H1 (cell line): Measurements from ENCODE around the gene MACC1. TPM values are rescaled to one million over a fixed set of nuclear protein-coding genes. Genes with fewer than 3 reads are reported as not detected.

Experiments used
- CTCF ChIA-PET: fragments of 300-600 bp; sonication (Branson Sonifier 250); formaldehyde crosslinking; loops from one replicate; lab custom pipeline; 2021; ENCODE audit not compliant: partially characterized antibody; lab: Charles Lee
- POLR2A ChIA-PET: fragments of 300-600 bp; sonication (Branson Sonifier 250); formaldehyde crosslinking; loops from one replicate; lab custom pipeline; 2021; ENCODE audit warnings: inconsistent platforms; ENCODE audit not compliant: partially characterized antibody; lab: Charles Lee
- DNase-seq, 2 experiments: peaks; one replicate each; pipeline versions ENCODE4 v3.0.0 to v3.0.0-alpha.2; 2010 to 2022; ENCODE audit warnings: low spot score in 2 of 2, low read depth in 1 of 2, mixed read lengths in 1 of 2
- FAIRE-seq: peaks from 2 replicates; lab custom pipeline; 2011; peaks lifted over from hg19 to GRCh38; lab: Jason Lieb, UNC
- H2AFZ ChIP-seq: 2 replicates; pipeline ENCODE4 v1.8.1; 2012; ENCODE audit warnings: low read length, inconsistent platforms
- H2AK5ac ChIP-seq: 2 replicates; pipeline ENCODE4 v1.6.1; 2013; ENCODE audit warnings: low read depth, low read length
- H2BK120ac ChIP-seq: replicated peaks from 2 replicates; pipeline ENCODE3; 2013; ENCODE audit warnings: low read depth, low read length, inconsistent platforms
- H2BK12ac ChIP-seq: 2 replicates; pipeline ENCODE4 v1.6.1; 2013; ENCODE audit warnings: low read depth, low read length
- H2BK15ac ChIP-seq: 2 replicates; pipeline ENCODE4 v1.6.1; 2013; ENCODE audit warnings: low read length
- H2BK20ac ChIP-seq: 2 replicates; pipeline ENCODE4 v1.6.1; 2013; ENCODE audit warnings: low read length
- H2BK5ac ChIP-seq: 2 replicates; pipeline ENCODE4 v1.6.1; 2013; ENCODE audit warnings: low read depth, low read length
- H3K14ac ChIP-seq: 2 replicates; pipeline ENCODE4 v1.6.1; 2013; ENCODE audit warnings: inconsistent platforms; ENCODE audit not compliant: insufficient read length
- H3K18ac ChIP-seq: 2 replicates; pipeline ENCODE4 v1.6.1; 2013; ENCODE audit warnings: low read length; ENCODE audit errors: extremely low read depth
- H3K23ac ChIP-seq: 2 replicates; pipeline ENCODE4 v1.6.1; 2013; ENCODE audit warnings: inconsistent platforms; ENCODE audit not compliant: insufficient read length
- H3K23me2 ChIP-seq: 2 replicates; pipeline ENCODE4 v1.6.1; 2013; ENCODE audit warnings: low read depth, low read length
- H3K27ac ChIP-seq: 2 replicates; pipeline ENCODE4 v1.6.1; 2011; ENCODE audit warnings: low read depth, low read length, inconsistent platforms
- H3K27me3 ChIP-seq, 4 experiments: replicated peaks in 1 of 4; 1 replicate in 1 of 4; 2 replicates in 3 of 4; pipeline versions ENCODE4 v1.6.1 to v1.8.1; 2011 to 2013; ENCODE audit warnings: low read length in 3 of 4, mild to moderate bottlenecking in 3 of 4, inconsistent platforms in 2 of 4, mixed read lengths in 2 of 4, moderate library complexity in 1 of 4; ENCODE audit not compliant: control insufficient read depth in 3 of 4, insufficient read depth in 3 of 4; ENCODE audit errors: extremely low read depth in 1 of 4
- H3K36me3 ChIP-seq, 4 experiments: 2 replicates each; pipeline versions ENCODE4 v1.6.1 to v1.8.1; 2011 to 2013; ENCODE audit warnings: mild to moderate bottlenecking in 4 of 4, low read length in 3 of 4, moderate library complexity in 2 of 4, control low read depth in 1 of 4, inconsistent platforms in 1 of 4; ENCODE audit not compliant: insufficient read depth in 4 of 4, control insufficient read depth in 2 of 4
- H3K4ac ChIP-seq: replicated peaks from 2 replicates; pipeline ENCODE3; 2013; ENCODE audit warnings: low read length, low read depth, mixed read lengths, inconsistent platforms; ENCODE audit not compliant: insufficient read length
- H3K4me1 ChIP-seq, 4 experiments: replicated peaks in 1 of 4; 1 replicate in 1 of 4; 2 replicates in 3 of 4; pipeline versions ENCODE4 v1.6.1 to v1.8.1; 2011 to 2013; ENCODE audit warnings: low read length in 3 of 4, inconsistent platforms in 2 of 4, mixed read lengths in 1 of 4; ENCODE audit not compliant: insufficient read depth in 4 of 4, control insufficient read depth in 3 of 4
- H3K4me2 ChIP-seq, 2 experiments: 2 replicates each; pipeline versions ENCODE4 v1.6.1 to v1.8.1; 2011 to 2013; ENCODE audit warnings: low read depth in 2 of 2, low read length in 2 of 2, control low read depth in 1 of 2, inconsistent platforms in 1 of 2, mild to moderate bottlenecking in 1 of 2; ENCODE audit not compliant: insufficient read depth in 1 of 2
- H3K4me3 ChIP-seq, 4 experiments: fragments of 200-600, 300-600 bp in 1 of 4; sonication (generic), shearing (Covaris generic), sonication (Bioruptor Twin) in 1 of 4; 2 replicates each; pipeline versions ENCODE4 v1.5.1 to v1.8.1; 2011 to 2016; ENCODE audit warnings: low read length in 4 of 4, low read depth in 3 of 4, control low read depth in 2 of 4, inconsistent platforms in 2 of 4, mild to moderate bottlenecking in 2 of 4, mixed read lengths in 1 of 4, moderate library complexity in 1 of 4; ENCODE audit not compliant: insufficient read depth in 2 of 4; ENCODE audit errors: extremely low read depth in 1 of 4
- H3K56ac ChIP-seq: replicated peaks from 2 replicates; pipeline ENCODE3; 2013; ENCODE audit warnings: low read depth, mild to moderate bottlenecking, mixed read lengths, low read length, inconsistent platforms; ENCODE audit not compliant: insufficient read length
- H3K79me1 ChIP-seq: 2 replicates; pipeline ENCODE4 v1.6.1; 2013; ENCODE audit warnings: low read depth, low read length, control low read depth
- H3K79me2 ChIP-seq, 2 experiments: 2 replicates each; pipeline versions ENCODE4 v1.6.1 to v1.8.1; 2012 to 2013; ENCODE audit warnings: low read length in 2 of 2, mild to moderate bottlenecking in 2 of 2, inconsistent platforms in 1 of 2; ENCODE audit not compliant: insufficient read depth in 2 of 2, control insufficient read depth in 1 of 2
- H3K9ac ChIP-seq, 4 experiments: replicated peaks in 1 of 4; 1 replicate in 1 of 4; 2 replicates in 3 of 4; pipeline versions ENCODE4 v1.6.1 to v1.8.1; 2011 to 2013; ENCODE audit warnings: low read depth in 3 of 4, low read length in 3 of 4, control low read depth in 2 of 4, mild to moderate bottlenecking in 2 of 4, moderate library complexity in 2 of 4, inconsistent platforms in 1 of 4; ENCODE audit errors: extremely low read depth in 1 of 4
- H3K9me3 ChIP-seq, 2 experiments: 2 replicates each; pipeline versions ENCODE4 v1.6.1 to v1.8.1; 2012 to 2013; ENCODE audit warnings: mild to moderate bottlenecking in 2 of 2, moderate library complexity in 2 of 2, control low read depth in 1 of 2, inconsistent platforms in 1 of 2, low read depth in 1 of 2, low read length in 1 of 2, mixed read lengths in 1 of 2; ENCODE audit not compliant: insufficient read depth in 2 of 2
- H4K20me1 ChIP-seq, 2 experiments: replicated peaks in 1 of 2; 2 replicates each; pipeline versions ENCODE3 to v1.8.1; 2011 to 2013; ENCODE audit warnings: inconsistent platforms in 2 of 2, low read length in 2 of 2, mild to moderate bottlenecking in 1 of 2; ENCODE audit not compliant: insufficient read depth in 2 of 2, control insufficient read depth in 1 of 2
- H4K5ac ChIP-seq: 2 replicates; pipeline ENCODE4 v1.6.1; 2013; ENCODE audit warnings: low read length, low read depth, mixed read lengths, inconsistent platforms; ENCODE audit not compliant: insufficient read length
- H4K8ac ChIP-seq: 2 replicates; pipeline ENCODE4 v1.8.0; 2013; ENCODE audit warnings: mild to moderate bottlenecking, moderate library complexity, low read length, inconsistent platforms; ENCODE audit not compliant: insufficient read depth; ENCODE audit errors: extremely low read depth
- H4K91ac ChIP-seq: replicated peaks from 2 replicates; pipeline ENCODE3; 2013; ENCODE audit warnings: low read length, mixed read lengths, inconsistent platforms; ENCODE audit not compliant: insufficient read length
- HDAC2 ChIP-seq, 2 experiments: fragments of 300-600 bp in 1 of 2; sonication (generic) in 1 of 2; IDR thresholded peaks; 2 replicates each; pipeline ENCODE4 v1.6.1; 2011 to 2012; ENCODE audit warnings: low read depth in 2 of 2, low read length in 2 of 2, mild to moderate bottlenecking in 2 of 2, moderate library complexity in 2 of 2, borderline replicate concordance in 1 of 2, inconsistent platforms in 1 of 2
- NANOG ChIP-seq: IDR thresholded peaks from 2 replicates; pipeline ENCODE4 v1.6.1; 2011; ENCODE audit warnings: low read length, low read depth, mild to moderate bottlenecking, inconsistent platforms; ENCODE audit not compliant: insufficient read depth, poor library complexity, severe bottlenecking
- WGBS, 2 experiments: shearing (Covaris generic) in 1 of 2; methylation state at CpG; one replicate each; pipeline versions ENCODE4 v1.1.6 to v1.1.7; 2013 to 2015; ENCODE audit warnings: low lambda C conversion rate in 2 of 2, mixed read lengths in 2 of 2, inconsistent platforms in 1 of 2, low coverage in 1 of 2, missing lambda C conversion rate in 1 of 2; ENCODE audit not compliant: insufficient replicate concordance in 2 of 2, insufficient coverage in 1 of 2, insufficient read length in 1 of 2; ENCODE audit errors: extremely low coverage in 1 of 2, missing lambda C conversion rate in 1 of 2; 5-methylcytosine and 5-hydroxymethylcytosine counted together
- polyA plus RNA-seq, 7 experiments: library from polyadenylated mRNA; depleted of rRNA in 3 of 7; stranded (reverse) in 5 of 7; unstranded in 2 of 7; fragments of >200 nt in 5 of 7; fragments of 200-250 nt in 2 of 7; gene quantifications; 1 replicate in 5 of 7; 2 replicates in 1 of 7; 4 replicates in 1 of 7; pipeline versions ENCODE4 v1.2.1 to v1.2.3, GENCODE V29; 2011 to 2013; ENCODE audit warnings: missing spikeins in 2 of 7, mixed read lengths in 2 of 7
- total RNA-seq: library from RNA; stranded (reverse); fragmentation: NEBNext Ultra II Directional; extraction: Animal tissue kit (Norgen Biotek cat#: 25700); gene quantifications from 2 replicates; pipeline ENCODE4 v1.2.1, GENCODE V29; 2021
- TF ChIP-seq, protein P1 (sequence below): IDR thresholded peaks from 2 replicates; pipeline ENCODE4 v1.6.1; 2012; ENCODE audit warnings: inconsistent platforms

The MACC1 gene
- total and polyA plus RNA-seq, 2 of the 8 experiments (the other 6 are each of a cell fraction or from before 2014, with no cell fraction given) = 2.0 to 17.2 TPM

DNA sequence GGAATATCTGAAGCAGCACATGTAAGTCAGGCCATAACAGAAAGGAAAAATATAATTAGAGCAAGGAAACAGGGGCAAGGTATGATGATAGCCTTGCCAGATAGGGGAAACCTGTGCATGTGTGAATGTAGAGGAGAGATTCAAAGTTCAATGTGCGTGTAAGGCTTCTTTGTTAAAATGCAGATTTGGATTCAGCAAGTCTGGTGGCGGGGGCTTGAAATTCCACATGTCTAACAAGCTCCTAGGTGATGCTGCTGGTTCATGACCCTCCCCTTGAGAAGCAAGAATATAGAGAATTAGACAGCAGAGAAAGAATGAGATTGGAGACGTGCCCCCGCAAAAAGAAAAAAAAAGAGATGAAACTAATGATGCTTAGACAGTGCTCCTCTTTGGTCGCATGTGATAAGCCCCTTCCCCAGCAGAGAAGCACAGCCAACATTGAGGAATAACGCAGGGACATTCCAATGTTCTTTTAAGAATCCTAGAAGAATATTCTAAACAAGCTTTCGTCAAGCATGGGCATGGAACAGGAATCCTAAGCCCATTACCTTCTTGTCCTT, 21.1 kb upstream of the MACC1 start:
- Histone ChIP-seq H4K20me1 (no peaks in the 10 kb centered on the region), H3K27ac (no peak overlapping the region), H3K23ac (no peak overlapping the region), H2BK12ac (no peak overlapping the region), H4K91ac (no peak overlapping the region), H3K79me1 (no peaks in the 10 kb centered on the region), H3K56ac (no peak overlapping the region), H3K4ac (no peak overlapping the region), H2BK5ac (no peak overlapping the region), H3K79me2 (no peaks in the 10 kb centered on the region; a peak in 1 of 4 replicates), H3K23me2 (no peaks in the 10 kb centered on the region; the same call in 1 of the 2 replicates), H3K14ac (no peak overlapping the region), H3K9ac (no peak overlapping the region), H4K8ac (no peak overlapping the region), H3K4me3 (no peak overlapping the region), H3K36me3 (no peaks in the 10 kb centered on the region), H3K4me1 (peaks cover 0 to 2% (median 0%) of the 10 kb centered on the region in 4 experiments; a peak in 1 of 7 replicates), H2AFZ (no peak overlapping the region), H2BK120ac (no peak overlapping the region), H2BK20ac (no peak overlapping the region), H2AK5ac (no peak overlapping the region), H3K4me2 (no peak overlapping the region), H3K18ac (no peak overlapping the region), H2BK15ac (no peak overlapping the region), H3K9me3 (no peaks in the 10 kb centered on the region), H4K5ac (no peak overlapping the region), H3K27me3 (no peaks in the 10 kb centered on the region)
- ChIA-PET POLR2A (interaction anchor here (0.9 to 1.5 kb wide), 2 partner anchors 25 to 92 kb away, joined by 3 read pairs; partner anchors contain the start of gene ITGB8), CTCF (interaction anchor here (0.7 to 1.4 kb wide), 3 partner anchors 66 to 81 kb away, joined by 3 to 4 read pairs (median 3); no protein-coding TSS in a partner anchor)
- DNase-seq = no peak
- TF ChIP-seq, protein P1, sequence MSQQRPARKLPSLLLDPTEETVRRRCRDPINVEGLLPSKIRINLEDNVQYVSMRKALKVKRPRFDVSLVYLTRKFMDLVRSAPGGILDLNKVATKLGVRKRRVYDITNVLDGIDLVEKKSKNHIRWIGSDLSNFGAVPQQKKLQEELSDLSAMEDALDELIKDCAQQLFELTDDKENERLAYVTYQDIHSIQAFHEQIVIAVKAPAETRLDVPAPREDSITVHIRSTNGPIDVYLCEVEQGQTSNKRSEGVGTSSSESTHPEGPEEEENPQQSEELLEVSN = no peak
- no peak for TF ChIP-seq HDAC2 (IDR thresholded peaks at IDR 0.05; ENCODE audit: borderline replicate concordance in 1 of 2, low read depth in 2 of 2, low read length in 2 of 2)
- TF ChIP-seq NANOG = no peak
- 87% methylated on average over 7 of the region's 7 CpGs; no CpG with 5 or more reads in 1 of the 2 experiments for WGBS, 2 experiments
- no peak for FAIRE-seq
